HepG2 (cell line): ENCODE results near the gene ZNF544. TPM values are rescaled to one million over a fixed set of nuclear protein-coding genes. Genes with fewer than 3 reads are reported as not detected.

Experiments used
- ATF3 ChIP-seq: sonication (generic); formaldehyde crosslinking; IDR thresholded peaks from 2 replicates; pipeline ENCODE4 v1.4.0; 2020; ENCODE audit warnings: missing genetic modification reagents
- GFI1 ChIP-seq: sonication (generic); formaldehyde crosslinking; IDR thresholded peaks from 2 replicates; pipeline ENCODE4 v1.5.0; 2020; ENCODE audit warnings: missing genetic modification reagents, mild to moderate bottlenecking, borderline replicate concordance
- GPN1 ChIP-seq: sonication (generic); formaldehyde crosslinking; IDR thresholded peaks from 2 replicates; pipeline ENCODE4 v1.5.1; 2020; ENCODE audit warnings: missing genetic modification reagents, borderline replicate concordance
- ISL2 ChIP-seq: sonication (generic); formaldehyde crosslinking; IDR thresholded peaks from 2 replicates; pipeline ENCODE4 v1.5.0; 2020; ENCODE audit warnings: missing genetic modification reagents
- KMT2B ChIP-seq: IDR thresholded peaks from 2 replicates; pipeline ENCODE4 v1.6.1; 2016; ENCODE audit warnings: missing genetic modification reagents, missing compliant biosample characterization
- MZF1 ChIP-seq: sonication (generic); formaldehyde crosslinking; IDR thresholded peaks from 2 replicates; pipeline ENCODE4 v1.8.1; 2023; ENCODE audit warnings: mild to moderate bottlenecking, missing genetic modification reagents, borderline replicate concordance
- PRPF4 ChIP-seq: fragments of 200-400 bp; formaldehyde crosslinking; IDR thresholded peaks from 2 replicates; pipeline ENCODE4 v1.6.1; 2016; ENCODE audit warnings: low read length, low read depth; ENCODE audit not compliant: poor library complexity, severe bottlenecking
- RFX5 ChIP-seq: IDR thresholded peaks from 2 replicates; pipeline ENCODE4 v1.6.1; 2011; ENCODE audit warnings: low read depth, low read length, improper control_type of control experiment
- SIN3B ChIP-seq: fragments of 150-350 bp; IDR thresholded peaks from 2 replicates; pipeline ENCODE4 v1.6.1; 2014; ENCODE audit warnings: low read length
- SNAPC4 ChIP-seq: sonication (generic); formaldehyde crosslinking; IDR thresholded peaks from 2 replicates; pipeline ENCODE4 v1.4.0; 2020; ENCODE audit warnings: mild to moderate bottlenecking, missing genetic modification reagents
- SOX13 ChIP-seq, 3 experiments: fragments of 450-650 bp in 1 of 3; sonication (generic) in 1 of 3; formaldehyde crosslinking in 1 of 3; IDR thresholded peaks in 2 of 3; conservative IDR thresholded peaks in 1 of 3; 2 replicates each; pipeline versions ENCODE4 v1.5.0 to v1.6.1; 2016 to 2020; ENCODE audit warnings: antibody characterized with exemption in 1 of 3, mild to moderate bottlenecking in 1 of 3, missing compliant biosample characterization in 1 of 3, missing genetic modification reagents in 1 of 3, moderate library complexity in 1 of 3
- SP1 ChIP-seq, 2 experiments: fragments of 450-650 bp in 1 of 2; sonication (generic) in 1 of 2; formaldehyde crosslinking in 1 of 2; IDR thresholded peaks; 2 replicates each; pipeline versions ENCODE4 v1.4.0 to v1.6.1; 2016 to 2020; ENCODE audit warnings: missing genetic modification reagents in 1 of 2
- ZBTB39 ChIP-seq: sonication (generic); formaldehyde crosslinking; IDR thresholded peaks from 2 replicates; pipeline ENCODE4 v1.5.0; 2020; ENCODE audit warnings: missing genetic modification reagents
- ZMAT3 ChIP-seq: sonication (generic); formaldehyde crosslinking; conservative IDR thresholded peaks from 2 replicates; pipeline ENCODE4 v1.7.0; 2021; ENCODE audit warnings: missing genetic modification reagents
- ZNF280B ChIP-seq: sonication (generic); formaldehyde crosslinking; IDR thresholded peaks from 2 replicates; pipeline ENCODE4 v1.5.0; 2020; ENCODE audit warnings: missing genetic modification reagents, mild to moderate bottlenecking, borderline replicate concordance
- ZNF564 ChIP-seq: sonication (generic); formaldehyde crosslinking; IDR thresholded peaks from 2 replicates; pipeline ENCODE4 v1.8.1; 2023; ENCODE audit warnings: mild to moderate bottlenecking, missing genetic modification reagents
- ZNF644 ChIP-seq: IDR thresholded peaks from 2 replicates; pipeline ENCODE4 v1.6.1; 2016; ENCODE audit warnings: low read depth
- ZNF740 ChIP-seq: sonication (generic); formaldehyde crosslinking; IDR thresholded peaks from 2 replicates; pipeline ENCODE4 v1.4.0; 2020; ENCODE audit warnings: missing genetic modification reagents
- ZNF792 ChIP-seq: IDR thresholded peaks from 2 replicates; pipeline ENCODE4 v1.6.1; 2016
- ZSCAN9 ChIP-seq: IDR thresholded peaks from 2 replicates; pipeline ENCODE4 v1.6.1; 2016; ENCODE audit warnings: borderline replicate concordance
- polyA plus RNA-seq, 8 experiments: library from polyadenylated mRNA; depleted of rRNA in 3 of 8; stranded (reverse) in 7 of 8; unstranded in 1 of 8; fragments of >200 nt; fragmentation: Illumina TruSeq in 4 of 8; extraction: Trizol in 4 of 8; gene quantifications; 2 replicates each; pipeline versions ENCODE4 v1.2.1 to v1.2.3, GENCODE V29; 2011 to 2016; ENCODE audit warnings: low read depth in 4 of 8, missing spikeins in 1 of 8, mixed read lengths in 1 of 8; ENCODE audit not compliant: insufficient read depth in 1 of 8
- total RNA-seq, 5 experiments: library from RNA; depleted of rRNA; stranded (reverse); fragments of >200 nt; fragmentation: Illumina TruSeq; extraction: Trizol; gene quantifications; 2 replicates each; pipeline ENCODE4 v1.2.3, GENCODE V29; 2016; ENCODE audit warnings: low read depth in 1 of 5

ZNF544 gene
- total and polyA plus RNA-seq, 2 of the 13 experiments (the other 11 are each of a cell fraction or from before 2014, with no cell fraction given): 13.1 to 17.0 TPM

GRCh38 chr19:58279042-58279924 is 50.6 kb downstream of the ZNF544 start (continued):
- TF ChIP-seq SP1 (IDR thresholded peaks at IDR 0.05) (no peak), SP1 (CRISPR knock-in tag; IDR thresholded peaks at IDR 0.05) (no peak), ZNF644 (no peak), SOX13 (IDR thresholded peaks at IDR 0.05) (no peak), SOX13 (CRISPR knock-in tag; conservative IDR thresholded peaks at IDR 0.05 in 1 of 2, IDR thresholded peaks at IDR 0.05 in 1 of 2) (no peak), GPN1 (no peak), ZSCAN9 (CRISPR knock-in tag) (no peak), PRPF4 (no peak), SIN3B (no peak), ZMAT3 (no peak), ZNF740 (CRISPR knock-in tag) (no peak), RFX5 (no peak), ZBTB39 (CRISPR knock-in tag) (no peak), GFI1 (CRISPR knock-in tag) (no peak; the same call in 1 of the 2 replicates), SNAPC4 (CRISPR knock-in tag) (no peak; the same call in 1 of the 2 replicates), ISL2 (CRISPR knock-in tag) (no peak), MZF1 (CRISPR knock-in tag) (no peak; the same call in 1 of the 2 replicates), ATF3 (CRISPR knock-in tag) (no peak), ZNF280B (CRISPR knock-in tag) (no peak), ZNF792 (CRISPR knock-in tag) (no peak), ZNF564 (CRISPR knock-in tag) (no peak; the same call in 1 of the 2 replicates), KMT2B (no peak)
